ENCODE measurements around the gene GRIK3.

The GRIK3 gene

DNA sequence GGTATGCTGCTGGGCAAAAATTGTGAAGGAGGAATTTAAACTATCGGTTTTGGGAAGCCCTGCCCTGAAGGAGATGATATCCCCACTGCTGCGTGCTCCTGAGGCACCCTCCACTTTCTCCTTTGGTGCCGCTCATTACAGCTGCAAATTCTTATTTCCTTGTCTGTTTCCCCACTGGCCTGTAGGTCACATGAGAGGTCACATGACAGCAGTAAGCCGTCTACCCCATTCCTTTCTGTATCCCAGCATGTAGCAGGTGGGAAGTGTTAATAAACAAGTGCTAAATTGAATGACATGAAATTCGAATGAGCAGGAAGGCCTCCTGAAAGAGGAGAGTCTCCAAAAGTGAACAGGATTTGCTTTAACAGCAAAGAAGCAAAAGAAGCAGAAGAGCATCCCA is 58.7 kb downstream of the GRIK3 start:
- no peak for FAIRE-seq

DNA sequence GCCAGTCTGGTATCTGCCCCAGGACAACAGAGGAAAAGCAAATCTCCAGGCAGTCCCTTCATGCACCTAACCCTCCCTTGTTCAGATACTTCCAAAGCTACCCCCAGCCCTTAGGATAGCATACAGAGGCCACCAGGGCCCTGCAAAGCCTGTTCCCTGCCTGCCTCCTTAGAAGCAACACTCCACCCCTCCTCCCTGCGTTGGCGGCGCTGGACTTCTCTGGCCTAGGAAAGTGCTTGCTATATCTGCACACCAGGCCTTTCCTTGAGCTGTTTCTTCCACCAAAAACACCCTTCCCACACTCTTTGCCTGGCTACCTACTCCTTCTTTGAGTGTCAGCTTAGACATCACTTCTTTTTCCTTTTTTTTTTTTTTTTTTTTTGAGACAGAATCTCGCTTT is 61.3 kb downstream of the GRIK3 start:
- no peak for FAIRE-seq

- no peak for FAIRE-seq
Observed at GRCh38 chr1:36971852-36972618, 62.3 kb downstream of the GRIK3 start.

DNA sequence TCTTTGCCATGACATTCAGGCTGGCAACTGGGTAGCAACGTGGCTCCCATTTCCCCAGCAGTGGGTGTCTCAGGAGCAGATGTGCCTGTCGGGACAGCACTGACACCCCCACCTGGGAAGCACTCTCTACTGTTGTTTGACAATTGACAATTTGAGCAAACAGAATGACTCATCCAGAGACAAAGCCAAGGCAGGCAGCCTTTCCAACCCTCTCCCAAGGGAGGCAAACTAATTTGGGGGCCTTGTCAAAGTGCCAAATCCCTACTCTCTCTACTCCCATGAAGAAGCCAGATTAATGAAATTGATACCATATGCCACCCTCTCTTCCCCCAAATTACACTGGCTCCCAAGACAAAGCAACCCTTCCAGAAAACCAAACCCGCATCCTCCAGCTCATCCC is 65.6 kb downstream of the GRIK3 start:
- FAIRE-seq: no peak

DNA sequence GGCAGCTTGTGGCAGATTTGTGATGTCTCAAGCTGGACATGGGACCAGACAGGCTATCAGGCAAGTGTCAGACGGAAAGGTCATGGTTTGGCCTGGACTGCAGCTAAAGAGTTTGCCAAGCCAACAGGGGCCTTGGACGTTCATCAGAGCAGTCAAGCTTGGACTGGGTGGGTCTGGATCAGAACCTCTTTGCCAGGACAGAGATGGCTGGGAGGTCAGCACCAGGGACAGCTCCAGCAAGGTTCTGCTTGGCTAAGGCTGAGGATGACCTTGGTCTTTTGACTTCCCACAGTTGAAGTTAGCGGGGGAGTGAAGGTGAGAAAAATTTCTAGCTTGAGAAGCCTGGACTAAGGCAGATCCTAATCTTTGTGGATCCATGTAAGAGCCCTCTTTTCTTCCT is 68.1 kb downstream of the GRIK3 start:
- no peak for FAIRE-seq

DNA sequence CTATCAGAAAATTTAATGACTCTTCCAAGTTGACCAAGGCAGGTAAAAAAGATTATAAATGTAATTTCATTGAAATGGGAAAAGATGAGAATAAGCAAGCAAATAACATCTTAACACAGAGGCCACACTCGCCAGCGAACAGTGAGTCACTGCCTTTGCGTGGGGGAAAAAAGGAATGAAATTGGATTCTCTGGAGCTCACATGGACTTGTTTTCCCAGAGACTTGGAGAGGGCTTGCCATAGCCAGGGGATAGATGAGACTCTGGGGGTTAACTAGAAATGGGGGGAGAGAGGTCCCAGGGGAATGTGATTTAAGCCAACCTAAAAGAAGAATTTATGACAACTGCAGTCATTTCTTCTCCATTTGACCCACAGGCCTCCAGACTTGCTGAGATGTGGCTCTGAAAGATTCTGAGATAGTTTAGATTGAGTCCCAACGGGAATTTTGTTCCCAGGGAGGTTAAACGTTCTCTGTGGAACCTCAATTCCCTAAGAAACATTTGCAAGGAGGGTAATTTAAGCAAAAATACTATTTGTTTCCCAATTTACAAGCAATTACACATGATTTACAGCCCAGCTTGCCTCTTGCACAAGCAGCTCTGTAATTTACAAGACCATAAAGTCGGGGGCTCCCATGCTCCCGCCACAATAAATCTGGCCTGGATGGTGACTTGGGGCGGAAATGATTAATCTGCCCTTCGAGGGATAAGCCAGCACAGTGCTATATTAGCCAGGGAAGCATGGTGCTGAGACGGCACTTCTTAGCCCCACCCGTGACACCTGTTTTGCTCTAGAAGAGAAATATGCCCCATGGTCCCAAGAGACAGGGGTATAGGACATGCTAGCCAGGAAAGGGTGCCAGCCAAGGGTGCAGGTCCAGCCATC is 68.8 kb downstream of the GRIK3 start:
- no peak for FAIRE-seq

GRCh38 chr1:36964830-36965229 is 69.5 kb downstream of the GRIK3 start:
- no peak for FAIRE-seq

- no peak for FAIRE-seq
Observed at GRCh38 chr1:36963006-36963405, 71.3 kb downstream of the GRIK3 start.

- FAIRE-seq: no peak
Observed at GRCh38 chr1:36961062-36961615, 73.2 kb downstream of the GRIK3 start.

- FAIRE-seq: no peak
Observed at GRCh38 chr1:36956570-36956969, 77.7 kb downstream of the GRIK3 start.

GRCh38 chr1:36955016-36955415 is 79.3 kb downstream of the GRIK3 start:
- FAIRE-seq: no peak

DNA sequence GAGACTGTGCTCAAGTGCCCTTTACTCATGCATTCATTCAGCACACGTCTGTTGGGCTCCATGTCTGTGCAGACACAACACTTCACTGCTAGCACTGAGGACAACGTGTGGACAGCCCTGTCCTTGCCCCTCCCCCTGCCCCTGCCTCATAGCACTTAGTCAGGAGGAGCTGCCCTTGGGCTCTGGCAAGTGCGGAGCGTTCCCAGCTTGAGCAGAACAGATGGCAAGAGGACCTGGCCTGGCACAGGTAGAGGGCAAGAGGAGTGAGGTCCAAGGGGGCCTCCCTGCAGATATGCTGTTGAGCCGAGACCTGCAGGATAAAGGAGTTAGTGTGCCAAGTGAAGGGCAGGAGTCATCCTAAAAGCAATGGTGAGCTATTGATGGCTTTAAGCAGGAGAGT is 81.3 kb downstream of the GRIK3 start:
- FAIRE-seq: no peak

GRCh38 chr1:36951761-36952160 is 82.6 kb downstream of the GRIK3 start:
- no peak for FAIRE-seq

DNA sequence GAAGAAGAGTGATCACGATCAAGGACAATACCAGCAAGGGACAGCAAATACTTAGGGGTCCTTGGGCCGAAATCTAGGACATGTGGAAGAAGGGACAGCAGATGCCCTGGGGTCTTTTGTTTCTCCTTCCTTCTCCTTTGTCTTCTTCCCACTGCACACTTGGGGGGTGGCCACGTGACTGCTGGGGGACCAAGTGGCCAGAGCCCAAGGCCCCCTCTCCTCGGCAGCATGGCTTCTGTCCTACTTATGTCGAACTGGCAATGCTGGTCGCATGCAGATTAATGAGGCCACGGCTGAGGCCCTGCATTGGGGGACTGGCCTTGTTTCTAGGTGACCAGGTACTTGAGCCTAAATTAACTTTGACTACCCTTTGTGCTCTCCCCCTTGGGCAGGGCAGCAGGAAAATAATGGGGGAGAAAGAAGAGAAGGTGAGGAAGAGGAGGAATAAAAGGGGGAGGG is 83.0 kb downstream of the GRIK3 start:
- FAIRE-seq: no peak

GRCh38 chr1:36950604-36951291 is 83.6 kb downstream of the GRIK3 start:
- FAIRE-seq: no peak

DNA sequence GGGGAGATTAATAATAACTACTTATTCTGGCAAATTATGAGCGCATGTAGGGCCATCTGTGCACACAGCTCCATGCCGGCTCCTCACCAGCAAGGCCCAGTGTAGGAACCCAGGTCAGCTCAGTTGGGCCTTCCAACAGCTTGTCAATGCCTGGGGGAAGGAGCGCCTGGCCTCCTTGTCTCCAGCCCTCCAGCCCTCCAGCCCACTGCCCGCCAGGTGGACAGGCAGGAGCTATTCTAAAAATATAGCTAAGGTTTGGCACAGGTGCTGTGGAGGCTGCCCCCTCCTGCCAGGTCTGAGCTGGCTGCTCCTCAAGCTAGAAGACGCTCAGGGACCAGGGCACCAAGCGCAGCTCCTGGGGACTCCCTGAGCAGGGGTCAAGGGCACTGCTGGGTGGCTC is 85.7 kb downstream of the GRIK3 start:
- no peak for FAIRE-seq

DNA sequence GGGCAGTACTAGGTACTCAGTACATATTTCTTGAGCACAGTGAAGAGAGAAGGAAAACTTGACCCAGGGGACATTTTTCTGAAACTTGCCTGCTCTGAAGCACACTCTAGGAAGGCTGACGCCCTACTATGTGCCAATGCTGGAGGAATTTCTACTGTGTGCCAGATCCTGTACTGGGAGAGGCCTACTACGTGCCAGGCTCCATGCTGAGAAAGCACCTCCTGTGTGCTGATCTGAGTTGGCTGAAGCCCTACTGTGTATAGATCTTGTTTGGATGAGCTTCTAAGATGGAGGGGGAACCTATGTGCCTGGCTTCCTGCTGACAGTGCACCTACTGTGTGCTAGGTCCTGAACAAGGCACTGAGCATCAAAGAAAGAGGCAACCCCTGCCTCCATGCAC is 86.2 kb downstream of the GRIK3 start:
- FAIRE-seq: no peak

DNA sequence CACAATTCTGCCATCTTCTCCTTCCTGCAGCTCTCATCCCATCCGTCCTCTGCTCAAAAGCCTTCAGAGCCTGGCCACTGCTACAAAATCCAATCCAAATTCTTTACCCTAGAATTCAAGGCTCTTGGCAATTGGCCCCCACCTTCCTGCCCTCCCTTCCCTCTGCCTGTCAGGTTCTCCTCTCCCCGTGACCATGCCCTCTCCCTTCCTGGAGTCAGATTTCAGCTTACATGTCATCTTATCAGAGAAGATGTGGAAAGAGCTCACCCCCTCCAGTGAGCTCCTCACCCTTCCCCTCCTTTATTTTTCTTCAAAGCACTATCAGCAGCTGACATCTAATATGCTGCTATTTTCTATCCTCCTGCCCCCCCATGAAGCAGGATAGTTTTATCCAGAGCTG is 86.9 kb downstream of the GRIK3 start:
- FAIRE-seq: no peak

- FAIRE-seq: no peak
Observed at GRCh38 chr1:36944883-36945282, 89.4 kb downstream of the GRIK3 start.

DNA sequence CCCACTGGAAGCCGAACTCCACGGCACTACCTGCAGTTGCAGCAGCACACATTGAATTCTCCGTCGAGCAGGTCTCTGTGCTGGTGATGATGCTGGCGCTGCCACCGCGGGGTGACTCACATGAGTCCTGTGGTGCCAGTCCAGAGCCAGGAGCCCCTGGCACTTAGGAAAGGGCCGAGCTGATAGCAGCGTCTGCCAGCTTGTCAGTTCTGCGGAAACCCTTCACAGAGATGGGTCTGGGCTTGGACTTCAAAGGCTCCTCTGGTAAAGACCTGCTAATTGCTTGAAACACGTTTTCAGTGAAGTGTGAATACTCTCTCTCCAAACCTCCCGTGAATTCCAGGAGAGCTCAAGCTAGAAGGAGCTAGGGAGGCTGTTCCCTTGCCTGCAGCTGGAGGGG is 92.2 kb downstream of the GRIK3 start:
- FAIRE-seq: no peak

DNA sequence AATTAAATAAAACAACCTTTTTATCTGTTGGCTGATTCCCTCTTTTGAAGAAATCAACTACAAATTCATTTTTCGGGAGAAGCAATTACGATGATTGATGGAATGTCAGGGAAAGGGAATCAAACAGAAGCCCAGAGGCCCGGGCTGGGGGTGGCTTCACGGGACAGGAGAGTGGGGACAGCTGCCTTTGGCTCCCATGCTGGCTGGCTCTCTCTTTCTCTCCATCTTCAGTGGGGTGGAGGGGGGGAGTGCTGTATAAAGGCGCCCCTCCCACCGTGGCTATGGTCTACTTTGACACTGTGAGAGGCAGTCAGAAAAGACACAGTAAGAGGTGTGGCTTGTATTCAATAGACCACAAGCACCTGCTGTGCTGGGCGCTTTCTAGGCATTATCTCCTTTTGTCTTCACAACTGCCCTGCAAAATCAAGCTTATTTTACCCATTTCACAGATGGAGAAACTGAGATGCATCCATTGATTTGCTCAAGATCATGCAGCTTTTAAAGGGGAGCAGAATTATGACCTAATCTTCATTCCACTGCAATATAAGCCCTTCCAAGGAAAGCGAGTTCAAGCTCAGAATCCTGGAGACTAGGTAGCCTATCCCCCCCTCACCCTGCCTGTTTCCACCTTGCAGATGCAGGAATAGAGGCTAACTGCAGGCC is 92.9 kb downstream of the GRIK3 start:
- FAIRE-seq: no peak

GRCh38 chr1:36938819-36939218 is 95.5 kb downstream of the GRIK3 start:
- FAIRE-seq: no peak

DNA sequence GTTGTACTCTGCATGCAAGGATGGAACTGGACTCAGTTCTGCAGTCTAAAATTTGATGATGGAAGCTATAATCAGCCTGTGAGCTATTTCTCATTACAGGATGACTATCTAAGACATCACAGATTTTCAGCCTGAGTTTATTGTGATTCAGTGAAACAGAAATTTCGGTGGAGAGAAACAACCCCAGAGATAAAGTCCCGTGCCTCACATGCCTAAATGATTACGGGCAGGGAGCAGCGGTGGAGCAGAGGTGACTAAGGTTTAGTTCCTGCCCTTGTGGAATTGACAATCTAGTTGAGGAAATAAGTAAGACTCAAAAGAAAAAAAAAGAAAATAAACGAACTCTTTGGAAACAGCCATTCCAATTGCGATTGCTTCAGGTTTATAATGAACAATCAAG is 96.9 kb downstream of the GRIK3 start:
- FAIRE-seq: no peak

All from islet of Langerhans (tissue), 1 donor.